CD4-positive, CD25-positive, alpha-beta regulatory T cell (primary cell): Measurements from ENCODE around the gene CYP2W1. TPM values are rescaled to one million over a fixed set of nuclear protein-coding genes. Genes with fewer than 3 reads are reported as not detected.

Source experiments
- ATAC-seq, 2 donors: fragments of 150-1000 bp; cut with Tn5 transposase; one replicate each; pipeline ENCODE4 v1.10.0; 2021; ENCODE audit warnings: low read depth in 2 of 2, moderate number of reproducible peaks in 2 of 2, moderate library complexity in 1 of 2
- DNase-seq, 3 donors: peaks; one replicate each; pipeline versions ENCODE4 v3.0.0 to v3.0.0-alpha.2; 2012 to 2022; ENCODE audit warnings: mixed read lengths in 1 of 3
- H3K27ac ChIP-seq: one replicate; pipeline ENCODE4 v1.7.0; 2013; ENCODE audit warnings: mild to moderate bottlenecking, low read length; ENCODE audit not compliant: insufficient read depth, poor library complexity, severe bottlenecking
- H3K27me3 ChIP-seq: one replicate; pipeline ENCODE4 v1.7.0; 2013; ENCODE audit warnings: low read length; ENCODE audit not compliant: control insufficient read depth, insufficient read depth
- H3K36me3 ChIP-seq: one replicate; pipeline ENCODE4 v1.7.0; 2013; ENCODE audit warnings: mild to moderate bottlenecking, low read length, moderate library complexity; ENCODE audit not compliant: control insufficient read depth, insufficient read depth
- H3K4me1 ChIP-seq: 2 replicates; pipeline ENCODE4 v1.7.0; 2013; ENCODE audit warnings: mild to moderate bottlenecking, low read length; ENCODE audit not compliant: insufficient read depth, control insufficient read depth, poor library complexity, severe bottlenecking
- H3K4me3 ChIP-seq: one replicate; pipeline ENCODE4 v1.7.0; 2013; ENCODE audit warnings: low read depth, mild to moderate bottlenecking, low read length, moderate library complexity
- H3K9me3 ChIP-seq, 2 experiments: 1 replicate in 1 of 2; 2 replicates in 1 of 2; pipeline ENCODE4 v1.7.0; 2013; ENCODE audit warnings: low read length in 2 of 2, mild to moderate bottlenecking in 1 of 2, moderate library complexity in 1 of 2; ENCODE audit not compliant: control insufficient read depth in 2 of 2
- H3K27ac Mint-ChIP-seq, 3 donors: one replicate each; pipeline ENCODE4 v1.8.0; 2020 to 2022; ENCODE audit warnings: mild to moderate bottlenecking in 3 of 3, mixed read lengths in 3 of 3, moderate library complexity in 2 of 3
- H3K27me3 Mint-ChIP-seq: one replicate; pipeline ENCODE4 v1.8.0; 2022; ENCODE audit warnings: mild to moderate bottlenecking, mixed read lengths
- H3K36me3 Mint-ChIP-seq: one replicate; pipeline ENCODE4 v1.8.0; 2020; ENCODE audit warnings: mixed read lengths
- H3K4me1 Mint-ChIP-seq, 4 donors: one replicate each; pipeline ENCODE4 v1.8.0; 2020 to 2022; ENCODE audit warnings: mixed read lengths in 4 of 4, mild to moderate bottlenecking in 1 of 4
- H3K4me3 Mint-ChIP-seq, 4 donors: one replicate each; pipeline ENCODE4 v1.8.0; 2020 to 2022; ENCODE audit warnings: mild to moderate bottlenecking in 4 of 4, mixed read lengths in 4 of 4, moderate library complexity in 3 of 4
- H3K9me3 Mint-ChIP-seq, 7 donors: one replicate each; pipeline ENCODE4 v1.8.0; 2020 to 2022; ENCODE audit warnings: mixed read lengths in 7 of 7, mild to moderate bottlenecking in 3 of 7, moderate library complexity in 2 of 7
- polyA plus RNA-seq, 4 donors: library from polyadenylated mRNA; unstranded; fragments of 300-500 nt; fragmentation: Illumina TruSeq; gene quantifications; one replicate each; pipeline ENCODE4 v1.2.3, GENCODE V29; 2021
- total RNA-seq: library from RNA; stranded (reverse); gene quantifications from one replicate; pipeline ENCODE4 v1.2.3, GENCODE V29; 2022

Gene CYP2W1
- total and polyA plus RNA-seq, 5 donors from 2014 or later = not detected

DNA sequence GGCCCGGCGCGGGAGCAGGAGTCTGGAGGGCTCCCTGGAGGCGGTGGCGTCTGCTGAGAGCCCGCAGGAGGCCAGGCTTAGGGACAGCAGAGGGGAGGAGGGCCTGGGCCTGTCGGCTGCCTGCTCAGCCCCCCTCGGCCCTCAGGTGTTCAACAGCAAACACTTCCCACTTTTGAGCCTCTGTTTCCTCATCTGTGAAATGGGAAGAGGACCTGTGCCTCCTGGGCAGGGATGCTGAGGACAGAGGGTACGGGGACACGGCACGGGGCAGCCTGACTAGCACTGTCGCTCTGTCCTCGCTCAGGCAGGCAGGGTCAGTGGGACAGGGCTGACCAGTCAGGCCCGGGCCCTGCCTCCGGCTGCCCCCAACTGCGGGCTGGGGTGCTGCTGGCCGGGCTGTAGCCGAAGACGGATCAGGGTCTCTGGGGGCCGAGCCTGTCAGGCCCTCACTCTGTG is 663 bp downstream of the CYP2W1 start:
- H3K36me3 ChIP-seq = no peaks in the 10 kb centered on the region
- no peak overlapping the region for H3K4me3 Mint-ChIP-seq
- DNase-seq (no peak), ATAC-seq (no peak)
- no peak overlapping the region for H3K27ac Mint-ChIP-seq
- H3K9me3 Mint-ChIP-seq = peaks cover 0 to 2% (median 0%) of the 10 kb centered on the region in 7 donors
- H3K9me3 ChIP-seq = no peaks in the 10 kb centered on the region
- H3K27me3 Mint-ChIP-seq = no peaks in the 10 kb centered on the region
- H3K4me1 Mint-ChIP-seq = no peaks in the 10 kb centered on the region
- H3K27ac ChIP-seq = no peak overlapping the region
- H3K27me3 ChIP-seq = no peaks in the 10 kb centered on the region
- H3K4me1 ChIP-seq = no peaks in the 10 kb centered on the region
- H3K36me3 Mint-ChIP-seq = no peaks in the 10 kb centered on the region
- H3K4me3 ChIP-seq = no peak overlapping the region

DNA sequence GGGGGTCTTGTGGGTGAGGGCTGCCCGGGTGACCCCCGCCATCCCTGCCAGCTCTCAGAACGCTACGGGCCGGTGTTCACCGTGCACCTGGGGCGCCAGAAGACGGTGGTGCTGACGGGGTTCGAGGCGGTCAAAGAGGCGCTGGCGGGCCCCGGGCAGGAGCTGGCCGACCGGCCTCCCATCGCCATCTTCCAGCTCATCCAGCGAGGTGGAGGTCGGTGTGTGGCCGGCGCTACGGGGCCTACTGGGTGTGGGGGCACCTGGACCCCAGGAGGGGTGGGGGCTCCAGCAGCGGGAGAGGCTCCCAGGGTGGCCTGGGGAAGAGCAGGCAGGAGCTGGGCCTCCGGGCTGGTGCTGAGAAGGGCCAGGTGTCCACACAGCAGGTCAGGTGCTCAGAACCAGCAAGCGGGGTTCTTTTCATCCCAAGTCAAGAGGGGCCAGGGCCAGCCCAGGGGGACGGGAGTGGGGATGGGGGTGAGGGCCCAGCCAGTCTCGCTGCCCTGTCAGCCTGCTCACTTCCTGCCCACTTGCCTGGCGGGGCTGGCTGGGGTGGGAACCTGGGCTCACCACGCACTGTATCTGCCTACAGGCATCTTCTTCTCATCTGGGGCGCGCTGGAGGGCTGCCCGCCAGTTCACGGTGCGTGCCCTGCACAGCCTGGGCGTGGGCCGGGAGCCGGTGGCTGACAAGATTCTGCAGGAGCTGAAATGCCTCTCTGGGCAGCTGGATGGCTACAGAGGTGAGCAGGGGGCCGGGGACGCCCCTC is 1.6 kb downstream of the CYP2W1 start:
- Mint-ChIP-seq H3K9me3 (peaks cover 0 to 2% (median 0%) of the 10 kb centered on the region in 7 donors), H3K4me3 (no peak overlapping the region), H3K36me3 (no peaks in the 10 kb centered on the region), H3K4me1 (no peaks in the 10 kb centered on the region), H3K27me3 (peaks cover 4% of the 10 kb centered on the region), H3K27ac (no peak overlapping the region)
- Histone ChIP-seq H3K4me1 (no peaks in the 10 kb centered on the region), H3K27ac (no peak overlapping the region), H3K36me3 (no peaks in the 10 kb centered on the region), H3K4me3 (no peak overlapping the region), H3K27me3 (no peaks in the 10 kb centered on the region), H3K9me3 (no peaks in the 10 kb centered on the region)
- no peak for ATAC-seq
- no peak for DNase-seq

DNA sequence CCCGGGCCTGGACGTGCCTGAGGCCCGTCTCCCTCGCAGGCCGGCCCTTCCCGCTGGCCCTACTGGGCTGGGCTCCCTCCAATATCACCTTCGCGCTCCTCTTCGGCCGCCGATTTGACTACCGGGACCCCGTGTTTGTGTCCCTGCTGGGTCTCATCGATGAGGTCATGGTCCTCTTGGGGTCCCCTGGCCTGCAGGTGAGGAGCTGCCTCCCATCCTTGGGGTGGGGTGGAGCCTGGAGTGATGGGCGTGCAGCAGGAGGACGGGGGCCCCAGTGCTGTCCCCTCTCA is 2.1 kb downstream of the CYP2W1 start:
- ATAC-seq (no peak), DNase-seq (no peak)
- H3K27me3 ChIP-seq = no peaks in the 10 kb centered on the region
- Mint-ChIP-seq H3K9me3 (peaks cover 0 to 2% (median 0%) of the 10 kb centered on the region in 7 donors), H3K36me3 (no peaks in the 10 kb centered on the region), H3K27me3 (peaks cover 4% of the 10 kb centered on the region), H3K4me3 (no peak overlapping the region), H3K4me1 (no peaks in the 10 kb centered on the region), H3K27ac (no peak overlapping the region)
- no peaks in the 10 kb centered on the region for H3K36me3 ChIP-seq
- no peaks in the 10 kb centered on the region for H3K4me1 ChIP-seq
- H3K4me3 ChIP-seq = no peak overlapping the region
- no peaks in the 10 kb centered on the region for H3K9me3 ChIP-seq
- no peak overlapping the region for H3K27ac ChIP-seq

DNA sequence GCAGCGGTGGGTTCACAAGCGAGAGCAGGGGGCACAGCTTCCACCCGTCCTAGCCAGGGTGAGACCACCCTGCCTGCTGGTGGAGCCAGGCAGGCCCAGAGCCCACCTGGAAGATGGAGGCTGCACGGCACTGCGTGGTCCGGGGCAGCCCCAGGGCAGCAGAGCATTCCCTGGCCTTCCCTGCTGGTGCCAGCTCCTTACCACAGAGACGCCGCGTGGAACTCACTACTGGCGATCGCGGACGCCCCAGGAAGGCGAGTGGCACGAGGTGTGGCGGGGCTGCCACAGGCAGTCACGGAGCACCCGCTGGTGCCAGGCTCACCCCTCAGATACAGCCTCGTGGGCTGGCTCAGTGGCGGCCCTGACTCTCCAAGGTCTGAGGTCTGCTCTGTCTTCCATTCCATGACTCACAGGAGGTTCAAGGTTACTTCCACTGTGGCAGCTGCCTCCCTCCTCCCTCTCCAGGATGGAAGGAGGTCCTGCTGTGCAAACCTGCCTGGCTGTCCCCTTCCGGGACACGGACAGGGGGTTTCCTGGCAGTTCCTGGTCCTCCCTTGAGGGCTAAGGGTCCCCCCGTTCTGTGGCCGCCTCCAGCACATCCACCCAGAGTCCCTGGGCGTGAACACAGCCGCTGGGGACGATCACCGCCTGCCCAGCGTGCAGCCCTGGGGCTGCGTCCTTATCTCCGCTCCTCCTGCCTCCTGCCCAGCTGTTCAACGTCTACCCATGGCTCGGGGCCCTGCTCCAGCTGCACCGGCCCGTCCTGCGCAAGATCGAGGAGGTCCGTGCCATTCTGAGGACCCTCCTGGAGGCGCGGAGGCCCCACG is 3.1 kb downstream of the CYP2W1 start:
- no peak for DNase-seq
- no peak overlapping the region for H3K27ac Mint-ChIP-seq
- no peak for ATAC-seq

DNA sequence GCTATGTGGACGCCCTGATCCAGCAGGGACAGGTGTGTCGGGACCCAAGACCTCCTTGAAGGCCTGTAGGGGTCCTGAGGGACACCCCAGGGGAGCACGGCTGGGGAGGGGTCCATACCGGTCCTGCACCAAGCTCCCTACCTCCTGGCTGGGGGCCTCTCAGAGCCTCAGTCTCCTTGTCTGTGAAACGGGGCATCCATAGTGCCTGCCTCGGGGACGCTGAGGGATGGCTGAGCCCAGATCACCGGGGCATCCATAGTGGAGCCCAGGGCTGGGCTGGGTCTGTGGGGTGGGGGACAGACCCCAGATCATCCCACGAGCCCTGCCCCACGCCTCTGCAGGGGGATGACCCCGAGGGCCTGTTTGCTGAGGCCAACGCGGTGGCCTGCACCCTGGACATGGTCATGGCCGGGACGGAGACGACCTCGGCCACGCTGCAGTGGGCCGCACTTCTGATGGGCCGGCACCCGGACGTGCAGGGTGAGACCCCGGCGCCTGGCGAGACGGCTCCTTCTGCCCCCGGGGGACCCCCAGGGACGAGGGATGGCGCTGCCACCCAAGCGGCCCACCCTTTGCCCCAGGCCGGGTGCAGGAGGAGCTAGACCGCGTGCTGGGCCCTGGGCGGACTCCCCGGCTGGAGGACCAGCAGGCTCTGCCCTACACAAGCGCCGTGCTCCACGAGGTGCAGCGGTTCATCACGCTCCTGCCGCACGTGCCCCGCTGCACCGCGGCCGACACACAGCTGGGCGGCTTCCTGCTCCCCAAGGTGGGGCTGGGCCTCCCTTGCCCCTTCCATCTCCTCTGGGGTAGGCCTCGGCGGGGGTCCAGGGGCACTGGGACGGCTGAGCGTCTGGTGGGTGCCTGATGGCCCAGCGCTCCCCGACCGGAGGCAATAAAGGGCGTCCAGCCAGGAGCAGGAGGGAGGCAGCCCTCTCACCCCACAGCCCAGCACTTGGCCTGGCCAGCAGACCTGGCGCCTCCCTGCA is 4.1 kb downstream of the CYP2W1 start:
- no peak overlapping the region for H3K4me3 Mint-ChIP-seq
- H3K27ac ChIP-seq = no peak overlapping the region
- ATAC-seq = no peak
- H3K4me1 ChIP-seq = no peaks in the 10 kb centered on the region
- peaks cover 4% of the 10 kb centered on the region for H3K27me3 Mint-ChIP-seq
- peaks cover 0 to 2% (median 0%) of the 10 kb centered on the region in 7 donors for H3K9me3 Mint-ChIP-seq
- no peak overlapping the region for H3K4me3 ChIP-seq
- no peaks in the 10 kb centered on the region for H3K36me3 ChIP-seq
- DNase-seq = no peak
- H3K4me1 Mint-ChIP-seq = no peaks in the 10 kb centered on the region
- no peaks in the 10 kb centered on the region for H3K9me3 ChIP-seq
- H3K27ac Mint-ChIP-seq = no peak overlapping the region
- no peaks in the 10 kb centered on the region for H3K36me3 Mint-ChIP-seq
- H3K27me3 ChIP-seq = no peaks in the 10 kb centered on the region

More for the DNA sequence above, 3.1 kb downstream of the CYP2W1 start:
- no peaks in the 10 kb centered on the region for H3K9me3 ChIP-seq
- no peaks in the 10 kb centered on the region for H3K27me3 ChIP-seq
- no peaks in the 10 kb centered on the region for H3K36me3 ChIP-seq
- no peaks in the 10 kb centered on the region for H3K4me1 ChIP-seq
- H3K27me3 Mint-ChIP-seq = peaks cover 4% of the 10 kb centered on the region
- no peaks in the 10 kb centered on the region for H3K4me1 Mint-ChIP-seq
- H3K4me3 Mint-ChIP-seq = no peak overlapping the region
- H3K27ac ChIP-seq = no peak overlapping the region
- H3K9me3 Mint-ChIP-seq = peaks cover 0 to 2% (median 0%) of the 10 kb centered on the region in 7 donors
- H3K4me3 ChIP-seq = no peak overlapping the region
- H3K36me3 Mint-ChIP-seq = no peaks in the 10 kb centered on the region

DNA sequence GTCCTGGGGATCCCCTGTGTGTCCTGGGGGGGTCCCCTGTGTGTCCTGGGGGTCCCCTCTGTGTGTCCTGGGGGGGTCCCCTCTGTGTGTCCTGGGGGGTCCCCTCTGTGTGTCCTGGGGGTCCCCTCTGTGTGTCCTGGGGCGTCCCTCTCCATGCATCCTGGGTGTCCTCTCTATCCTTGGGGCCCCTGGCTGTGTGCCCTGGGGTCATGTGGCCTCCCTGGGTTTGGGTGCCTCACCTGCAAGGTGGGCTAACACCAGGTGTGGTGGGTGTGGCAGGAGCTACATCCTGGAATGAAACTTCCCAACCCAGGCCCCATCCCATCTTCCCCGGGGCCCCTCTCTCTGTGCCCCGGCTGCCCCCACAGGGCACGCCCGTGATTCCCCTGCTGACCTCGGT is 4.9 kb downstream of the CYP2W1 start:
- Mint-ChIP-seq H3K36me3 (no peaks in the 10 kb centered on the region), H3K27ac (no peak overlapping the region), H3K4me1 (peaks cover 0 to 1% (median under 1%) of the 10 kb centered on the region in 4 donors), H3K27me3 (peaks cover 4% of the 10 kb centered on the region), H3K9me3 (peaks cover 0 to 2% (median 0%) of the 10 kb centered on the region in 7 donors), H3K4me3 (no peak overlapping the region)
- Histone ChIP-seq H3K27ac (no peak overlapping the region), H3K27me3 (no peaks in the 10 kb centered on the region), H3K4me1 (peaks cover 2% of the 10 kb centered on the region), H3K9me3 (no peaks in the 10 kb centered on the region), H3K4me3 (no peak overlapping the region), H3K36me3 (no peaks in the 10 kb centered on the region)
- ATAC-seq = no peak
- DNase-seq = no peak

DNA sequence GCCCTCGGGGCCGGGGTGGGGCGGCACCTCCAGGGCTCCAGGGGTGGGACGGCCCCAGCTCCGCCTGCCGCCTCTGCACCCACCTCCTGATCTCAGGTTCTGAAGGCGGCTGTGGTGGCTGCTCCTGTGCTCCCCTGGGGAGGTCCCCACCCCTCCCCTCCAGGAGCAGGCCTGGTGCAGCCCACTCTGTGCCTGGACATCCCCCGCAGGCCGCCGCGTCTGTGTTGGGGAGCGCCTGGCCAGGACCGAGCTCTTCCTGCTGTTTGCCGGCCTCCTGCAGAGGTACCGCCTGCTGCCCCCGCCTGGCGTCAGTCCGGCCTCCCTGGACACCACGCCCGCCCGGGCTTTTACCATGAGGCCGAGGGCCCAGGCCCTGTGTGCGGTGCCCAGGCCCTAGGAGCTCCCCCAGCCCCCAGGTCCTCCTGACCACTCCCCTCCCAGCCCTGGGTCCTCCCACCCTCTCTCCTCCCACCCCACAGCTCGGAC is 5.5 kb downstream of the CYP2W1 start:
- ATAC-seq (no peak), DNase-seq (no peak)
- H3K4me1 ChIP-seq = peaks cover 7% of the 10 kb centered on the region
- peaks cover 0 to 5% (median 2%) of the 10 kb centered on the region in 4 donors for H3K4me1 Mint-ChIP-seq
- no peaks in the 10 kb centered on the region for H3K9me3 ChIP-seq
- peaks cover 4% of the 10 kb centered on the region for H3K27me3 Mint-ChIP-seq
- H3K27ac Mint-ChIP-seq = no peak overlapping the region
- no peak overlapping the region for H3K4me3 ChIP-seq
- no peaks in the 10 kb centered on the region for H3K36me3 ChIP-seq
- no peak overlapping the region for H3K27ac ChIP-seq
- no peaks in the 10 kb centered on the region for H3K27me3 ChIP-seq
- peaks cover 0 to 2% (median 0%) of the 10 kb centered on the region in 7 donors for H3K9me3 Mint-ChIP-seq
- H3K36me3 Mint-ChIP-seq = no peaks in the 10 kb centered on the region
- H3K4me3 Mint-ChIP-seq = no peak overlapping the region
